ENCODE data around the gene DDX41.

Gene DDX41

DNA sequence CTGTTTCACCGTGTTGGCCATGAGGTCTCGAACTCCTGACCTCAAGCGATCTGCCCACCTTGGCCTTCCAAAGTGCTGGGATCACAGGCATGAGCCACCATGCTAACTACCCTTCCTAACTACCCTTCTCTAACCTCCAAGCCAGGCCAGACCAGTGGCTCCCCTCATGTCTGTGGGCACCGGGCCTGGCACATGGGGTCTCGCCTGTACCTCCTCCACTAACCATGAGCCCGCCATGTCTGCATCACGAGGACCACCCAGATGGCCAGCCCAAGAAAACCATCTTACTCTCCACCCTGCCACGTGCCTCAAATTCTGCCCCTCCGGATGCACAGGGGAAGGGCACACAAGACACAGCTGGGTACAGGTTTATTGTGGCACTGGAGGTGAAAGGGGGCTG, 33.7 kb downstream of the DDX41 start:
- DNase-seq: no peak

DNA sequence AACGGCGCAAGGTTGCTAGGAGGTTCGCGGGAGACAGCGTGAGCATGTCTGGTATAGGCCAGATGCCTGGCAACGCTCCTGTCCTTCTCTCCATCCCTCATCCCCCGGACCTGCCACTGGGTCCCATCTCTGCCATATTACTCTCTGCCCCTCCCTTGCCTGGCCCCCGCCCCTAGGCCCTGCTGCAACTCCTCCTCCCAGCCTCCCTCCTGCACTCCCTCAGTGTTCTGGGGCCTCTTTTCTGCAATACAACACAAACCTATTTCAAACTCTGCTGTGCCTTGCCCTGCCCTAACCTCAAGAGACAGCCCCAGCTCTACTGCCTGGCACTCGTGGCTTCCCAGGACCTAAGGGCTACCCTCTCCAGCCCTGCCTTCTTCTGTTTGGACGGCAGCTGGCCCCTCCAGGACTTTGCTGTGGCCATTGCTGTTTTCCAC, 34.4 kb downstream of the DDX41 start:
- DNase-seq: no peak

- no peak for DNase-seq
Measured at GRCh38 chr5:177479774-177480173, 37.0 kb downstream of the DDX41 start.

DNA sequence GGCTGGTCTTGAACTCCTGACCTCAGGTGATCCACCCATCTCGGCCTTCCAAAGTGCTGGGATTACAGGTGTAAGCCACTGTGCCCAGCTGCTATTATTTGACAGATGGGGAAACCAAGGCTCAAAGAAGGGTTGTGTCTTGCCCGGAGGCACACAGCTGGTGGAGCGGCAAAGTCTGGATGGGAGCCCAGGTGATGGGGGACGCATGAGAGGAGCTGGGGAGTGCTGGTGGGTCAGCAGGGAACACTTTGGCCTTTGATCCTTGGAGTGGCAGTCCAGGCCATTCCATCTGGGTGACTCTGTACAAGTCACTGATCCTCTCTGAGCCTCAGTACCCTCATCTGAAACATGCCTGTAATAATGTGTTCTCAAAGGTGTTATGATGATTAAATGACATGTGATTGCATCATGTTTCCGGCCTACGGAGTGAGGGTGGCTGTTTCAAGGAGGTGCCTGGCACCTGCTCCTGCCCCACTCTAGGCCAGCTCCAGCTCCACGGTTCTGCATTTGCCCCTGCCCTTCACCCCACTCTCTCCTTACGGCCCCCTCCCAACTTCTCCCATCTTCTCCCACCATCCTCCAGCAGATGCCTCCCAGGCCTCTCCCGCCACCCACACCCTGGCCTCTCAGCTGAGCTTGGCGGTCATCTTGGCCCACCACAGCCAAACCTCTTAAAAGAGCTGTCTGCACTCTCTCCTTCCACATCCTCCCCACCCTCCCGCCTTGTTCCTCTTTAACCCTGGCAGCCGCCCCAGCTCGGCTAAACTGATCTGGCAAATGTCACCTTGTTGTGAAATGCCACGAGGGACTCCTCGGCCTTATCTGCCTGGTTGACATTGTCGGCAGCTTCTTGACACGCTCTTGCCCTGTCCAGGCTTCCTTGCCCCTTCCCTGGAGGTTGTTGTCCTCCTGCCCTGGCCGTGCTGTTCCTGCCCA, 37.8 kb downstream of the DDX41 start:
- no peak for DNase-seq

- no peak for DNase-seq
Measured at GRCh38 chr5:177477701-177478477, 38.9 kb downstream of the DDX41 start.

- DNase-seq: no peak
Measured at GRCh38 chr5:177476531-177477233, 40.1 kb downstream of the DDX41 start.

DNA sequence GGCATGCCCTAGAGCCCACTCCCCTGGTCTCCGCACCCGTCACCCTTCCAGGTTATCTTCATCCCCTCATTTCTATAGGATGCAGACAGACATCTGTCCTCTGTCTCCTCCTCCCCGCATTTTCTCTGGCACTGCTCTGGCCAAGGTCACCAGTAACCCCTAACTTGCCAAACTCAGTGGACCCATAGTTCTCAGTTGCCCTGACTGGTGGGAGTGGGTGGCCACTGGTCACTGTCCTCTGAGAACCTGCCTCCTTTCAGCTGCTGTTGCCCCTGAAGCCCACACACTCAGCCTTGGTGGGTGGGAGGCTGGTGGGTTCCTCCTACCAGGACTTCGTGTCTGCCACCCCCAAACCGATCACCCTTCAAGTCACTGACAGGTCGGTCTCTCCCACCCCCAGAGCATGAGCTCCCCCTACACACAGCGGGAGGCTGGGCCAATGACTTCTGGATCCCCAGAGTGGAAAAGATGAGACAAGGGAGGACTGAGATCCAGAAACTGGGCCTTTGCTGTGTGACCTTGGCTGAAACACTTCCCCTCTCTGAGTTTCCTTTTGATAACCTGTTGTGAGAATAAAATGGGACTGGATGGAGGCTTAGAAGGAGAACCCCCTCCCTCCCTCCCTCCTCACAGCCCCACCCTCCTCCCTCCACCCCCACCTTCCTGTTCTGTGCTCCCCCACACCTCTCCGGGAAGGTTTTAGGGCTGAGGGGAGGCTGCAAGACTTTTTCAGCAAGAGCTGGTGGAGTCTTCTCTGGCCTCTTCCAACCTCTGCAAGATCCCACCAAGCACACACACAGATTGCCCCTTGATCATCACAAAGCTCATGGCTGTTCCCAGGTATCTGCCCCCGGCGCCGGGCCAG, 41.0 kb downstream of the DDX41 start:
- no peak for DNase-seq

- DNase-seq: no peak
Measured at GRCh38 chr5:177474846-177475562, 41.8 kb downstream of the DDX41 start.

DNA sequence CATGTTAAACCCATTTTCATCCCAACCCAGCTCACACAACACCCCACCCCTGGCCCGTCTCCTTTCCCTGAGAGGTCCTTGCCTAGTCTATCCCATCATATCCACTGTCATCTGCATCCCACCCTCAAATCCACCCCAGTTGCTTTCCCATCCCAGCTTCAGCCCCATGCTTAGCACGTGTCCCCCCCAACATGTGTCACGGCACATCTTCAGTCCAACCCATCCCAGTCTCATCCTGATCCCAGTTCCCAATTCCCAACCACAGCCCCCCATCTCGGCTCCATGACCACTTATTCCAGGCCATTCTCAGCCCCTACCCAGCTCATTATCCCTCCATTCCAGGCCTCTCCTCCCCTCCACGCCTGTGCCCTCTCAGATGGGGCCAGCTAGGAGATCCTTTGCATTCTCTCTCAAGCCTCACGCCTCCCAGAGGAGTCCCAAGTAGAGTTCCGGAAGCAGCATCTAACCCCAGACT, 42.7 kb downstream of the DDX41 start:
- no peak for DNase-seq

- peak; percentile 21 for DNase-seq
Measured at GRCh38 chr5:177473443-177474001, 43.2 kb downstream of the DDX41 start, which contains the start of gene DBN1. Gene DBN1 (minus strand): TSS chr5:177473634. CDS start chr5:177473521, 113 bp downstream.

GRCh38 chr5:177472460-177473442, 44.0 kb downstream of the DDX41 start:
- no peak for DNase-seq

GRCh38 chr5:177471610-177472356, 45.0 kb downstream of the DDX41 start:
- no peak for DNase-seq

DNA sequence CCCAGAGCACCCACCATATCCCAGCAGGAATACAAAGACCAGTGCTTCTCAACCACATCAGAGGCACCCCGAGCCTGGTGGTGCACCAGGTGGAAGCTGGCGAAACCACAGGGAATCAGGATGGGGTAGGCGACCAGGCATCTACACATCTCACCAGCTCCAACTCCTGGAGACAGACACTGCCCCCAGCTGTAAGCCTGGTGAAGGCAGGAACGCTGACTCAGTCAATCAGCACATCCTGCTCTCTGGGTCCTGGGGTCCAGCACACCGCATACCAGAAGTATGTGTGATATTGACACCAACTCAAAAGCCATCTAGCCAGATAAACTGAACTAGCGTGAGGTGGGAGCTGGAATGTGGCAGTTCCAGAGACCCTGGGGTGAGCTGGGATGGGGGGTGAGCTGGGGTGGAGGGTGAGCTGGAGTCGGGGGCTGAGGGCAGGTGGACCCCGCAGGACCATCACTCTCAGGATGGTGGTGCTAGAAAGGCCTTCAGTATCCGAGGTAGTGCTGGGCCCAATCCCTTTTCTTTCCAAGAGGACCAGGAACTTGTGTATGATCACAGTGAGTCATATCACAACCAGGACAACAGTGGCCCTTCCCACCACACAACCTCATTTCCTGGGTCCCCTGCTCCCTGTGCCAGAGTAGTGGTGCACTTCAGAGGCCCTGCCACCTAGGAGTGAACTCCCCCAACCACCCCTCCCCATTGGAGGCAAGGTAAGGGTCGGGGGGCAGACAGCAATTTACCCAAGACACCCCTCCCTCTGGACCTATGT, 45.8 kb downstream of the DDX41 start:
- no peak for DNase-seq

GRCh38 chr5:177469750-177470525, 46.8 kb downstream of the DDX41 start:
- DNase-seq: no peak

DNA sequence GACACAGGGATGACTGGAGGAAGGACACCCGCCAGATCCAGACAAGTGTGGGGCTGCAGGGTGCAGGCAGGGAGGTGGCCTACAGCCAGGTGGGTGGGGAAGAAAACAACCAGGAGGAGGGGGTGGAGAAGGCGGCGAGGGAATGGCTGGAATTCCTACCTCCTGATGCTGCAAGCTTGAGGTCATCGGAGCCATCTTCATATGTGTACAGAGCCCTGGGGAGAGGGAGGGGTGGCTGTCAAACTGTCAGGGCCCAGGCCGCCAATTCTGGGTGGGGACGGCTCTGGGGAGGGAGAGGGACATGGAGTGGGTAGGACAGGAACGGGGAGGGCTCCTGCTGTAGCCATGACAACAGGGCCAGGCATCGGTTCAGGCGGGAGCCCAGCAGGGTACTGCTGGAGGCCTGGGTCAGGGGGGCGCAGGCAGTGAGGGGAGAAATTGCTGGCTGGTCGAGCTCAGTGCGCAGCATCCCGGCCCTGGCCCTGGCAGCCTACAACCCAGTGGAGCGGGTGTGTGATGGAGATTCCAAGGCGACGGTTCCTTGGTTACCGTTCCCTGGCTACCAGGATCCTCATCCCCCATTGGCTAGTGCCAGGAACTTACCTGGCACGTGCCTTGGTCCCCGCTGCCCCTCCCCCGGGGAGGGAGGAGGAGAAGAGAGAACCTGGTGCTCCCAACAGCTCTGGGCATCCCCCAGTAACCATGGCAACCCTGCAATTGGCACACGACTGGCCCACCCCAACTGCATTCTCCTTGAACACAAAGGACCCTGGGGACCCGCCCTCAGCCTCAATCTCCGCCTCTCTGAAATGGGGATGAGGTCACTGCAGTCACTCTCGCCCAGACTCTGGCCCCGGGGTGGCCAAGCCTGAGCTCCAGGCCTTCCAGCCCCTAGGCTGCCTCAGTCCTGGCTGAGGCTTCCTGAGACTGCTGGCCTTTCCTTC, 47.8 kb downstream of the DDX41 start:
- no peak for DNase-seq

- no peak for DNase-seq
Measured at GRCh38 chr5:177468329-177468684, 48.5 kb downstream of the DDX41 start.
